Transverse colon (tissue), 4 donors: ENCODE measurements around the gene TCN2.

Source experiments
- CTCF ChIP-seq, 5 experiments: fragments of 200-600 bp in 3 of 5; fragments of 450-650 bp in 2 of 5; sonication (generic) in 3 of 5; IDR thresholded peaks; 1 replicate in 2 of 5; 2 replicates in 3 of 5; pipeline ENCODE4 v1.5.1; 2016 to 2017; ENCODE audit warnings: antibody characterized with exemption in 5 of 5, inconsistent platforms in 3 of 5, mild to moderate bottlenecking in 2 of 5, moderate library complexity in 1 of 5
- POLR2A ChIP-seq: fragments of 450-650 bp; IDR thresholded peaks from one replicate; pipeline ENCODE4 v1.6.1; 2016; ENCODE audit warnings: antibody characterized with exemption, mild to moderate bottlenecking, moderate library complexity
- POLR2AphosphoS5 ChIP-seq, 3 donors: sonication (generic); formaldehyde crosslinking; IDR thresholded peaks; one replicate each; pipeline ENCODE4 v1.6.1; 2016; ENCODE audit warnings: antibody characterized with exemption in 3 of 3

DNA sequence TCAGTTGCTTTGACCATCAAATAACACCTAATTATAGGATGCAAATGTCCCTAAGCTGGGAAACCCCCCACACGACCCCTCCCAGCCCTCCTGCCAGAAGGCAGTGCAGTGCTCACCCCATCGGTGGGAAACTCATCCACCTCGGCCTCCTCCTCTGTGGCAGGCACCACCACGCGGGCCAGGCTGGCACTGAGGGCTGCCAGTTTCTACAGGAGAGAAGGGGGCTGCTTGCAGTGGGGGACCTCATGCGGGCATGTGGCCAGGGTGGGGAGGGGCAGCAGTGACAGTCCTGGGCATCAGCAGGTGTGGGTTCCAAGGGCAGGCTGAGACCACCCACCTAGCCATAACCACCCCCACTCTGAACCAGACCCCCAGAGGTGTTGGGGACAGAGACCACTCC is 26.1 kb upstream of the TCN2 start:
- TF ChIP-seq CTCF (IDR thresholded peaks at IDR 0.05) (no peak), POLR2A (no peak), POLR2AphosphoS5 (IDR thresholded peaks at IDR 0.05) (no peak)
